ENCODE data around the gene MINPP1. TPM values are rescaled to one million over a fixed set of nuclear protein-coding genes. Genes with fewer than 3 reads are reported as not detected.

MINPP1 gene
- total RNA-seq, 1 experiment from 2014 or later: 13.5 TPM

GRCh38 chr10:87518937-87519336 is 14.2 kb downstream of the MINPP1 start:
- TF ChIP-seq, protein P1, sequence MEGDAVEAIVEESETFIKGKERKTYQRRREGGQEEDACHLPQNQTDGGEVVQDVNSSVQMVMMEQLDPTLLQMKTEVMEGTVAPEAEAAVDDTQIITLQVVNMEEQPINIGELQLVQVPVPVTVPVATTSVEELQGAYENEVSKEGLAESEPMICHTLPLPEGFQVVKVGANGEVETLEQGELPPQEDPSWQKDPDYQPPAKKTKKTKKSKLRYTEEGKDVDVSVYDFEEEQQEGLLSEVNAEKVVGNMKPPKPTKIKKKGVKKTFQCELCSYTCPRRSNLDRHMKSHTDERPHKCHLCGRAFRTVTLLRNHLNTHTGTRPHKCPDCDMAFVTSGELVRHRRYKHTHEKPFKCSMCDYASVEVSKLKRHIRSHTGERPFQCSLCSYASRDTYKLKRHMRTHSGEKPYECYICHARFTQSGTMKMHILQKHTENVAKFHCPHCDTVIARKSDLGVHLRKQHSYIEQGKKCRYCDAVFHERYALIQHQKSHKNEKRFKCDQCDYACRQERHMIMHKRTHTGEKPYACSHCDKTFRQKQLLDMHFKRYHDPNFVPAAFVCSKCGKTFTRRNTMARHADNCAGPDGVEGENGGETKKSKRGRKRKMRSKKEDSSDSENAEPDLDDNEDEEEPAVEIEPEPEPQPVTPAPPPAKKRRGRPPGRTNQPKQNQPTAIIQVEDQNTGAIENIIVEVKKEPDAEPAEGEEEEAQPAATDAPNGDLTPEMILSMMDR (conservative IDR thresholded peaks at IDR 0.05; ENCODE audit: low read depth, low read length): no peak
- no peak for TF ChIP-seq EZH2 (IDR thresholded peaks at IDR 0.05; ENCODE audit: borderline replicate concordance, low read depth, low read length, poor library complexity, severe bottlenecking)
- no peak for DNase-seq (ENCODE audit: low spot score)
- H3K27ac ChIP-seq (ENCODE audit: low read depth, low read length, poor library complexity, severe bottlenecking): no peak overlapping the region
- no peaks in the 10 kb centered on the region for H3K9me3 ChIP-seq (ENCODE audit: low read depth, low read length, poor library complexity, severe bottlenecking)
- H3K4me1 ChIP-seq (ENCODE audit: insufficient read depth, low read length, poor library complexity, severe bottlenecking): no peaks in the 10 kb centered on the region
- intact Hi-C loops (cut with micrococcal nuclease; ENCODE audit: unreplicated experiment): no loop called here
- no TSS peak for BruUV-seq (replicated peaks)
- CTCF ChIA-PET: no interaction called here
- H3K36me3 ChIP-seq (ENCODE audit: insufficient read depth, low read length, poor library complexity, severe bottlenecking): peaks cover 3% of the 10 kb centered on the region
- H3K4me3 ChIP-seq (ENCODE audit: low read depth, low read length, poor library complexity, severe bottlenecking): no peak overlapping the region
- no peaks in the 10 kb centered on the region for H3K27me3 ChIP-seq (replicated peaks; ENCODE audit: insufficient read depth, low read depth, low read length, poor library complexity)
- POLR2A ChIA-PET (ENCODE audit: low non-redundant PET): no interaction called here

DNA sequence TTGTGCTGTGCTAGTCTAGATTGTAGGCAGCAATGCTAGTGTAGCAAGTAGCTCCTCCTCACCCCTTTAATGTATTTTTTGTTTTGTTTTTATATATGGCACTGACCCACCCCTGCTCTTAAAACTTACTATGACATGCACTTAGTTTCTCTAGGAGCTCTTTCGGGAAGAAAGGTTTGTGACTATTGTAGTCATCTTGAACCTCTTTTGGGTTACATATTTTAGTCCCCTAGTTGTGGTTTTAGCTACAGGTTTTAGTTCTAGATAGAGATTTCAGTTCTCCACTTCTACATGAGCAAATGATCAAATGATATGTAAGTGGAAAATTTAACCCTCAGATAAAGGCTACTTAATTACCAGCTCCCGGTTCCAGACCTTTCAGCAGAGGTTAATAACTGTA is 14.9 kb downstream of the MINPP1 start:
- ChIA-PET CTCF (no interaction called here), POLR2A (ENCODE audit: low non-redundant PET) (no interaction called here)
- H3K36me3 ChIP-seq (ENCODE audit: insufficient read depth, low read length, poor library complexity, severe bottlenecking): peaks cover under 1% of the 10 kb centered on the region
- no peak for DNase-seq (ENCODE audit: low spot score)
- no peak overlapping the region for H3K4me3 ChIP-seq (ENCODE audit: low read depth, low read length, poor library complexity, severe bottlenecking)
- H3K27ac ChIP-seq (ENCODE audit: low read depth, low read length, poor library complexity, severe bottlenecking): no peak overlapping the region
- no peak for TF ChIP-seq EZH2 (IDR thresholded peaks at IDR 0.05; ENCODE audit: borderline replicate concordance, low read depth, low read length, poor library complexity, severe bottlenecking)
- TF ChIP-seq, protein P1 (conservative IDR thresholded peaks at IDR 0.05; ENCODE audit: low read depth, low read length): no peak
- no peaks in the 10 kb centered on the region for H3K27me3 ChIP-seq (replicated peaks; ENCODE audit: insufficient read depth, low read depth, low read length, poor library complexity)
- H3K4me1 ChIP-seq (ENCODE audit: insufficient read depth, low read length, poor library complexity, severe bottlenecking): no peaks in the 10 kb centered on the region
- intact Hi-C loops (cut with micrococcal nuclease; ENCODE audit: unreplicated experiment): no loop called here
- no TSS peak for BruUV-seq (replicated peaks)
- no peaks in the 10 kb centered on the region for H3K9me3 ChIP-seq (ENCODE audit: low read depth, low read length, poor library complexity, severe bottlenecking)

DNA sequence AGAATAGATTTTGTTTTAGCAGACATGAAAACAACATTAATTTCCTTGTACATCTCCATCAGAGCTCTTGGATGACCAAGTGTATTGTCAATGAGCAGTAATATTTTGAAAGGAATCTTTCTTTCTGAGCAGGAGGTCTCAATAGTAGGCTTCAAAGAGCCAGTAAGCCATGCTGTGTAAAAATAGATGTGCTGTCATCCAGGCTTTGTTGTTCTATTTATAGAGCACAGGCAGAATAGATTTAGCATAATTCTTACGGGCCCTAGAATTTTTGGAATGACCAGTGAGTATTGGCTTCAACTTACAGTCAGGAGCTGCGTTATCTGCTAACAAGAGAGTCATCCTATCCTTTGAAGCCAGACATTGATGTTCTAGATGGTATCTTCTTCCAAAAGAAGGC is 19.0 kb downstream of the MINPP1 start:
- intact Hi-C loops (cut with micrococcal nuclease; ENCODE audit: unreplicated experiment): no loop called here

More for the DNA sequence above, 19.0 kb downstream of the MINPP1 start:
- no peak for DNase-seq (ENCODE audit: low spot score)
- H3K9me3 ChIP-seq (ENCODE audit: low read depth, low read length, poor library complexity, severe bottlenecking): no peaks in the 10 kb centered on the region
- no peak overlapping the region for H3K4me3 ChIP-seq (ENCODE audit: low read depth, low read length, poor library complexity, severe bottlenecking)
- no peak overlapping the region for H3K27ac ChIP-seq (ENCODE audit: low read depth, low read length, poor library complexity, severe bottlenecking)
- BruUV-seq (replicated peaks): no TSS peak
- no peaks in the 10 kb centered on the region for H3K36me3 ChIP-seq (ENCODE audit: insufficient read depth, low read length, poor library complexity, severe bottlenecking)
- POLR2A ChIA-PET (ENCODE audit: low non-redundant PET): no interaction called here
- H3K27me3 ChIP-seq (replicated peaks; ENCODE audit: insufficient read depth, low read depth, low read length, poor library complexity): no peaks in the 10 kb centered on the region
- no peaks in the 10 kb centered on the region for H3K4me1 ChIP-seq (ENCODE audit: insufficient read depth, low read length, poor library complexity, severe bottlenecking)
- no peak for TF ChIP-seq EZH2 (IDR thresholded peaks at IDR 0.05; ENCODE audit: borderline replicate concordance, low read depth, low read length, poor library complexity, severe bottlenecking)
- TF ChIP-seq, protein P1 (conservative IDR thresholded peaks at IDR 0.05; ENCODE audit: low read depth, low read length): no peak
- CTCF ChIA-PET: no interaction called here
